ENCODE data around the gene FTCD.

Gene FTCD

DNA sequence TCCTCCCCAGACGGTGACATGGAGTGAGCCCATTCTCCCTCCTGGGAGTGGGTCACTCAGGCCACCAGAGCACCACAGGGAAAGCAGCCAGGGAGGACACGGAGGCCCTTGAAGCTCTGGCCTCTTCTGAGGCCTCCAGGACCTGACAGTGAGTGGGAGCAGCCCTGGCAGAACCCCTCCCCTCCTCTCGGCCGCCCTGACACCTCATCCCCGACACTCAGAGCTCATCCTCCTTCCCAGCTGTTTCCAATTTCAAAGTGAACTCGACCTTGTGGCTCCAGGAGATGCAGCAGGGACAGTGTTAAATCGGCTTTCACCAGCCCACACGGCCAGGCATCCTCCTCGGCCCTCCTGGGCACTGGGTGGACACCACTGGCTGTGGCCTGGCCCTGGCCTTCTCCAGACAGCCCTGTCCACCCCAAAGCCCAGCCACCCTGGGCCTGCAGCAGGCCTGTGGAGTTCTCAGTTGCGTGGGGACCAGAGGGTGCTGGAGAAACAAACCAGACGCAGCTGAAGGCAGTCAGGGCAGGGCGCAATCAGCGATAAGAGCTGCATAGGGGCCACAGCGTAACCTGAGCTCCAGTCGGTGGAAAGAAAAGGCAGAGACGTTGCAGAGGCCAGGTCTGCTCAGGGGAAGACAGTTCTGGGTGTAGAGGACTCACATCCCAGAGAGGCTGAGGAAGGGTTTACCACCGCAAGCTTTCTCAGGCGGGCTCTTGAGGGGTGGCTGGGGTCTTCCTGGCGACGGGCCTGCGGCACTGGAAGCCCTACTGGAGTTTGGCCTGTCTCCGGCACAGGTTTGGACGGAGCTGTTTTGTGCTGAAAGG lies 27.1 kb downstream of the FTCD start:
- Histone ChIP-seq H3K4me3 (ENCODE audit: low read depth, low read length) (no peak overlapping the region), H3K27ac (no peak overlapping the region), H3K36me3 (replicated peaks) (peaks cover 68% of the 10 kb centered on the region)

DNA sequence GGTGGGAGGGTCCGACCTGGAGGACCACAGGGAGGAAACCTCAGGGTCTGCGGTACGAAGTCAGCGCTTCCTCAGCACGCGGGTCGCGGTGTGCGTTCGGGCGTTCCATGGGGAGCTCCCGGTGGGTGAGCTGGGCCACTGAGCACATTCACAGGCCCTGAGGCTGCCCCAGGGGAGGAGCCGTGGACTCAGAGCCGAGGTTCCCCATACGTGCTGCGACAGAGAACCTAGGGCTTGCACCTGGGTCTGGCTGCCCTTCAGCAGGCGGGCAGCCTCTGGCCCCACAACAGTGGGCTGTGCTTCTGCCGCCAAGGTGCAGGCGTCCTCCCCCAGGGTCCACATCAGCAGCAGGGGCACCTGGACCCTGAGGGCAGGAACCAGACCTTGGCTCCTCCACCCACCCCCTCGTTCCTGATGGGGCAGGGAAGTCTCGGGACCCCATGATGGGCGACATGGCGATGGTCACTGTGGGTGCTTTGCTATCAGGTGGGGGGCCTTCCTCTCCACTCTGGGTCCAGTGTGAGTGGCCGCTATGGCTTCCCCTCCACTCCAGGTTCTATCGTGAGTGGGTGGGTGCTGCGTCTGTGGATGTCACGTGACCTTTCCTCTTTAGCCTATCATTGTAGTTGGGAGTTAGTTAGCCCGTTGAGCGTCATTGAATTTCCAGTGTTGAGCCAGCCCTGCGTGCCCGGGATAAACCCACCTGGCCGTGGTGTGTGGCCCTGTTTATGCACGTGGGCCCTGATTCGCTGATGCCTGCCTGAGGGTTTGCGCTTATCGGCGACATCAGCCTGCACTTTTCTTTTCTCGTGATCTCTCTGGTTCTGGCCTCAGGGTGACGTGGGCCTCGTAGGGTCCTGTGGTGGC lies 27.9 kb downstream of the FTCD start:
- no peaks in the 10 kb centered on the region for H3K27me3 ChIP-seq (replicated peaks)
- in situ Hi-C loops (cut with HindIII; ENCODE audit: low pct_ligation_motif_present, low sequenced_read_pairs) = no loop called here
- DNase-seq = no peak
- no peak for TF ChIP-seq CTCF (IDR thresholded peaks at IDR 0.05; ENCODE audit: low read depth, low read length, missing control alignments)
- H3K36me3 ChIP-seq (replicated peaks) = peaks cover 74% of the 10 kb centered on the region
- H3K27ac ChIP-seq = no peak overlapping the region
- H3K4me3 ChIP-seq (ENCODE audit: low read depth, low read length) = no peak overlapping the region

More for the DNA sequence above, 27.1 kb downstream of the FTCD start:
- in situ Hi-C loops (cut with HindIII; ENCODE audit: low pct_ligation_motif_present, low sequenced_read_pairs) = no loop called here
- no peaks in the 10 kb centered on the region for H3K27me3 ChIP-seq (replicated peaks)
- no peak for TF ChIP-seq CTCF (IDR thresholded peaks at IDR 0.05; ENCODE audit: low read depth, low read length, missing control alignments)
- DNase-seq = no peak

GRCh38 chr21:46126309-46127238 lies 28.8 kb downstream of the FTCD start:
- no peak for DNase-seq
- no peaks in the 10 kb centered on the region for H3K27me3 ChIP-seq (replicated peaks)
- H3K27ac ChIP-seq = no peak overlapping the region
- H3K36me3 ChIP-seq (replicated peaks) = peaks cover 78% of the 10 kb centered on the region
- TF ChIP-seq CTCF (IDR thresholded peaks at IDR 0.05; ENCODE audit: low read depth, low read length, missing control alignments) = no peak
- no peak overlapping the region for H3K4me3 ChIP-seq (ENCODE audit: low read depth, low read length)
- in situ Hi-C loops (cut with HindIII; ENCODE audit: low pct_ligation_motif_present, low sequenced_read_pairs) = no loop called here

- no peak for DNase-seq
- Histone ChIP-seq H3K27me3 (replicated peaks) (no peaks in the 10 kb centered on the region), H3K36me3 (replicated peaks) (peaks cover 85% of the 10 kb centered on the region), H3K4me3 (ENCODE audit: low read depth, low read length) (no peak overlapping the region), H3K27ac (no peak overlapping the region)
- TF ChIP-seq CTCF (IDR thresholded peaks at IDR 0.05; ENCODE audit: low read depth, low read length, missing control alignments) = no peak
- in situ Hi-C loops (cut with HindIII; ENCODE audit: low pct_ligation_motif_present, low sequenced_read_pairs) = no loop called here
Measured at GRCh38 chr21:46125846-46126301, 29.5 kb downstream of the FTCD start.
